ENCODE data around the gene C1orf56. TPM values are rescaled to one million over a fixed set of nuclear protein-coding genes. Genes with fewer than 3 reads are reported as not detected.
A peak's percentile ranks its signal among the peaks of the same experiment; 100 is the strongest.
"Not testable (repeated sequence)": the region's sequence is repeated elsewhere in the genome, so short reads cannot be mapped to it uniquely, and the experiment has no call there.

The C1orf56 gene
- total RNA-seq, 1 experiment from 2014 or later, result 2.8 TPM

DNA sequence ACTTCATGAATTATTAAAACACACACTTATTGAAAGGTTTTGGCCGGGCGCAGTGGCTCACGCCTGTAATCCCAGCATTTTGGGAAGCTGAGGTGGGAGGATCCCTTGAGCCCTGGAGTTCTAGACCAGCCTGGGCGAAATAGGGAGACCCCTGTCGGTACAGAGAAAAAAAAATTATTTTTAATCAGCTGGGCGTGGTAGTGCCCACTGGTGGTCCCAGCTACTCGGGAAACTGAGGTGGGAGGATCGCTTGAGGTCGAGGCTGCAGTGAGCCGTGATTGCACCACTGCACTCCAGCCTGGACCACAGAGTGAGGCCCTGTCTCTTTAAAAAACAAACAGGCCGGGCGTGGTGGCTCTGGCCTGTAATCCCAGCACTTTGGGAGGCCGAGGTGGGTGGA lies 24.7 kb downstream of the C1orf56 start:
- Histone ChIP-seq H3K4me3 (ENCODE audit: low read length) (no peak overlapping the region), H3K27me3 (ENCODE audit: low read length) (no peaks in the 10 kb centered on the region), H3K9me2 (replicated peaks; ENCODE audit: low read length) (no peaks in the 10 kb centered on the region), H3K9ac (ENCODE audit: low read length) (no peak overlapping the region), H3F3A (ENCODE audit: low read length, unreplicated experiment) (peaks cover 16% of the 10 kb centered on the region), H3K9me3 (ENCODE audit: low read length) (no peaks in the 10 kb centered on the region), H2AFZ (ENCODE audit: low read length) (no peak overlapping the region), H3K4me1 (ENCODE audit: insufficient read depth, low read length) (peaks cover 14% of the 10 kb centered on the region), H4K20me1 (ENCODE audit: low read length) (no peaks in the 10 kb centered on the region), H3K36me3 (ENCODE audit: low read depth, low read length) (no peaks in the 10 kb centered on the region), H3K79me2 (ENCODE audit: low read length) (0 out of 2 replicates have a peak, but pooled peaks cover 3% of the 10 kb centered on the region), H3K4me2 (ENCODE audit: low read length) (no peak overlapping the region), H3K27ac (ENCODE audit: low read length) (no peak overlapping the region)
- intact Hi-C loops (cut with micrococcal nuclease), result no loop called here
- DNase-seq (no peak), ATAC-seq (no peak)
- POLR2A ChIA-PET (ENCODE audit: unreplicated experiment), result no interaction called here
- CTCF ChIA-PET, result interaction anchor here (0.5 to 0.8 kb wide), 2 partner anchors 24 to 109 kb away, joined by 3 read pairs; partner anchors contain the start of gene C1orf56
- TF ChIP-seq EZH2phosphoT487 (IDR thresholded peaks at IDR 0.05; ENCODE audit: borderline replicate concordance, low read length), result no peak
- TF ChIP-seq, protein P1, sequence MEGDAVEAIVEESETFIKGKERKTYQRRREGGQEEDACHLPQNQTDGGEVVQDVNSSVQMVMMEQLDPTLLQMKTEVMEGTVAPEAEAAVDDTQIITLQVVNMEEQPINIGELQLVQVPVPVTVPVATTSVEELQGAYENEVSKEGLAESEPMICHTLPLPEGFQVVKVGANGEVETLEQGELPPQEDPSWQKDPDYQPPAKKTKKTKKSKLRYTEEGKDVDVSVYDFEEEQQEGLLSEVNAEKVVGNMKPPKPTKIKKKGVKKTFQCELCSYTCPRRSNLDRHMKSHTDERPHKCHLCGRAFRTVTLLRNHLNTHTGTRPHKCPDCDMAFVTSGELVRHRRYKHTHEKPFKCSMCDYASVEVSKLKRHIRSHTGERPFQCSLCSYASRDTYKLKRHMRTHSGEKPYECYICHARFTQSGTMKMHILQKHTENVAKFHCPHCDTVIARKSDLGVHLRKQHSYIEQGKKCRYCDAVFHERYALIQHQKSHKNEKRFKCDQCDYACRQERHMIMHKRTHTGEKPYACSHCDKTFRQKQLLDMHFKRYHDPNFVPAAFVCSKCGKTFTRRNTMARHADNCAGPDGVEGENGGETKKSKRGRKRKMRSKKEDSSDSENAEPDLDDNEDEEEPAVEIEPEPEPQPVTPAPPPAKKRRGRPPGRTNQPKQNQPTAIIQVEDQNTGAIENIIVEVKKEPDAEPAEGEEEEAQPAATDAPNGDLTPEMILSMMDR (conservative IDR thresholded peaks at IDR 0.05; ENCODE audit: low read depth, low read length), result no peak
- TF ChIP-seq EZH2 (IDR thresholded peaks at IDR 0.05; ENCODE audit: low read length, unreplicated experiment), result no peak
- no TSS peak for BruUV-seq (replicated peaks)

- no peaks in the 10 kb centered on the region for H3K27me3 ChIP-seq (ENCODE audit: low read length)
- H3K4me3 ChIP-seq (ENCODE audit: low read length), result no peak overlapping the region
- POLR2A ChIA-PET (ENCODE audit: unreplicated experiment), result no interaction called here
- H3K9me2 ChIP-seq (replicated peaks; ENCODE audit: low read length), result no peaks in the 10 kb centered on the region
- no TSS peak for BruUV-seq (replicated peaks)
- no peak overlapping the region for H3K27ac ChIP-seq (ENCODE audit: low read length)
- no peaks in the 10 kb centered on the region for H3F3A ChIP-seq (ENCODE audit: low read length, unreplicated experiment)
- H3K4me2 ChIP-seq (ENCODE audit: low read length), result no peak overlapping the region
- H2AFZ ChIP-seq (ENCODE audit: low read length), result 0 out of 2 replicates have a peak overlapping the region, but pooled peaks have one; percentile 30
- CTCF ChIA-PET, result interaction anchor here (1.1 kb wide), 1 partner anchor 15 kb away, joined by 3 read pairs; the partner anchor contains the start of gene GABPB2
- TF ChIP-seq, protein P1 (conservative IDR thresholded peaks at IDR 0.05; ENCODE audit: low read depth, low read length), result no peak
- TF ChIP-seq EZH2phosphoT487 (IDR thresholded peaks at IDR 0.05; ENCODE audit: borderline replicate concordance, low read length) (no peak), EZH2 (IDR thresholded peaks at IDR 0.05; ENCODE audit: low read length, unreplicated experiment) (no peak)
- no peak overlapping the region for H3K9ac ChIP-seq (ENCODE audit: low read length)
- no peaks in the 10 kb centered on the region for H3K79me2 ChIP-seq (ENCODE audit: low read length)
- no peaks in the 10 kb centered on the region for H3K36me3 ChIP-seq (ENCODE audit: low read depth, low read length)
- ATAC-seq (no peak), DNase-seq (no peak)
- H3K9me3 ChIP-seq (ENCODE audit: low read length), result no peaks in the 10 kb centered on the region
- intact Hi-C loops (cut with micrococcal nuclease), result no loop called here
- H3K4me1 ChIP-seq (ENCODE audit: insufficient read depth, low read length), result no peaks in the 10 kb centered on the region
- no peaks in the 10 kb centered on the region for H4K20me1 ChIP-seq (ENCODE audit: low read length)
These were observed 38.5 kb downstream of the C1orf56 start for GRCh38 chr1:151085953-151086559.

DNA sequence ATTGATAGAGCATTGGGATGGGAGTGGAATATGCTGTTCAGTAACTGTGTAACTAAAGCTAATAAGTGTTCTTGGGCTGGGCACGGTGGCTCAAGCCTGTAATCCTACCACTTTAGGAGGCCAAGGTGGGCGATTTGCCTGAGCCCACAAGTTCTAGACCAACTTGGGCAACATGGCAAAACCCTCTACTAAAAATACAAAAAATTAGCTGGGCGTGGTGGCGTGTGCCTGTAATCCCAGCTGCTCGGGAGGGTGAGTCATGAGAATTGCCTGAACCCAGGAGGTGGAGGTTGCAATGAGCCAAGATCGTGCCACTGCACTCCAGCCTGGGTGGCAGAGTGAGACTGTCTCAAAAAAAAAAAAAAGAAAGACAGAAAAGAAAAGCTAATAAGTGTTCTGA lies 49.9 kb downstream of the C1orf56 start:
- H2AFZ ChIP-seq (ENCODE audit: low read length); H3K4me3 ChIP-seq (ENCODE audit: low read length); H3K9me2 ChIP-seq (replicated peaks; ENCODE audit: low read length); DNase-seq; BruUV-seq (replicated peaks); H3K27ac ChIP-seq (ENCODE audit: low read length); H3K4me1 ChIP-seq (ENCODE audit: insufficient read depth, low read length); intact Hi-C loops (cut with micrococcal nuclease); ATAC-seq; H3K36me3 ChIP-seq (ENCODE audit: low read depth, low read length); H3K79me2 ChIP-seq (ENCODE audit: low read length); H3K9ac ChIP-seq (ENCODE audit: low read length); H3K27me3 ChIP-seq (ENCODE audit: low read length); H3F3A ChIP-seq (ENCODE audit: low read length, unreplicated experiment); CTCF ChIA-PET; POLR2A ChIA-PET (ENCODE audit: unreplicated experiment); H3K9me3 ChIP-seq (ENCODE audit: low read length); H4K20me1 ChIP-seq (ENCODE audit: low read length); H3K4me2 ChIP-seq (ENCODE audit: low read length): not testable (repeated sequence)

Data from PC-3 (cell line).